Activated CD8-positive, alpha-beta memory T cell treated with anti-CD3 and anti-CD28 coated beads for 24 hours (primary cell): ENCODE measurements around the gene KDM3B.

Experiments
- DNase-seq: peaks from one replicate; pipeline ENCODE4 v3.0.0-alpha.2; 2020

KDM3B gene

DNA sequence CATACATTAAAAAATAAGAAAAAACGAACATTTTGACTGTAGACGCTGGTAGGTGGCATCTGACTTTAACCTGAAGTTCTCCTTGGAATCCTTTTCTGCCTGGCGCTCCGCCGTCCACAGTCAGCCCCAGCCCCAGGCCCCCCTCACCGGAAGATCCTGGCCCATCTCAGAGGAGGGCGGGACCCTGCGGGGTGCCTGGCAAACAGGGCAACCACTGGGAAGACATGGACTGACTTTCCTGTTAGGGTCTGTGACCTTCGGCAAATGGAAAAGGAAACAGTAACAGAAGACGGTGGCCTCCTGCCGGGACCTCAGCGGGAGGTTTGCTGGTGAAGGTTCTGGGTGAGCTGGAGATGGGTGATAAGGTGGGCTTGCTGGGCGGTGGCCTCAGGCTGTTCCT lies 101.1 kb downstream of the KDM3B start:
- DNase-seq = no peak

DNA sequence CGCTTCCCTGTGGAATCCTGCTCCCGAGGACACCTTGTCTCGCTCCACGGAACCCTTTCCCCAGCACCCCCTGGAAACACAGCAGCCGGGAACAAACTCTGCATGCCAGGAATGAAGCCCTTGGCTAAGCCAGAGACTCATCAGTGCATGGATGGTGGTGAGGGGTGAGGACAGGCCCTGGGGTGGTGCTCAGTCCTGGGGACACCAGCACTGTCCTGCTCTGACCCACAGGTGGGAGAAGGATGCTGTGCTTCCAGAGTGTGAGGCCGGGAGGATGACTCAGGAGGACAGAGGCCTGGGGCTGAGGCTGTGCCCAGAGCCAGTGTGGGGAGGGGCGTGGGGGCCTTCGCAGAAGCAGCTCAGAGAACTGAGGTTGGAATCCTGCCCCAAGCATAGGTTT lies 101.6 kb downstream of the KDM3B start:
- DNase-seq = no peak

DNA sequence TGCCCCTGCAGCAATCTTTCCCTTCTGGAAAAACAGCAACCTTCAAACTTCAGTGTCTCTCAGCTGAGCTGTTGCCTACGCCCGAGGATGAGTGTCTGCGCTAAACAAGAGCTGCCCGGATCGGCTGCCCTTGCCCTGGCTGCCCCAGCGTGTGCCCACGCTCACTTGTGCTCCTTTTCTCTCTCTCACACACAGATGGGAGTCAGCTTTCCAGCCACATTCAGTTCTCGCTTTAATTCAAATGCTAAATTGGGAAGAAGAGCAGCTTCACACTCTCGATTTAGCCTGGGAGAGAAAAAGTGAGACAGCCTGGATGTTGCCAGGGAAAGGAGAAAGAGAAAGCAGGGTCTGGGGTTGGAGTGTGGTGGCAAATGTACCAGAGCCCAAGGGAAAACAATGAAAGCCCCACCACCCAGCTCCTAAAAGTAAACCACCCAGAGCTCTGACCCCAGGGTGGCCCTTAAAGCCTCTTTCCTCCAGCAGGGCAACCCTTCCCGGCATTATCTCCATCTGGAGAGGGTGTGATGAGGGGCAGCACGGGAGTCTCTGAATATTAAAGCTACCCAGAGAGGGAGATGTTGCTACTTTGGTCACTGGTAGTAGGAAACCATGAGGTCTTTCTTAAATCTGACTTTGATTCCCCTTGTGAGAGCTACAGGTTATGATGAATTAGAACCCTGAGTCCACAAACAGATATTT lies 102.9 kb downstream of the KDM3B start:
- no peak for DNase-seq

DNA sequence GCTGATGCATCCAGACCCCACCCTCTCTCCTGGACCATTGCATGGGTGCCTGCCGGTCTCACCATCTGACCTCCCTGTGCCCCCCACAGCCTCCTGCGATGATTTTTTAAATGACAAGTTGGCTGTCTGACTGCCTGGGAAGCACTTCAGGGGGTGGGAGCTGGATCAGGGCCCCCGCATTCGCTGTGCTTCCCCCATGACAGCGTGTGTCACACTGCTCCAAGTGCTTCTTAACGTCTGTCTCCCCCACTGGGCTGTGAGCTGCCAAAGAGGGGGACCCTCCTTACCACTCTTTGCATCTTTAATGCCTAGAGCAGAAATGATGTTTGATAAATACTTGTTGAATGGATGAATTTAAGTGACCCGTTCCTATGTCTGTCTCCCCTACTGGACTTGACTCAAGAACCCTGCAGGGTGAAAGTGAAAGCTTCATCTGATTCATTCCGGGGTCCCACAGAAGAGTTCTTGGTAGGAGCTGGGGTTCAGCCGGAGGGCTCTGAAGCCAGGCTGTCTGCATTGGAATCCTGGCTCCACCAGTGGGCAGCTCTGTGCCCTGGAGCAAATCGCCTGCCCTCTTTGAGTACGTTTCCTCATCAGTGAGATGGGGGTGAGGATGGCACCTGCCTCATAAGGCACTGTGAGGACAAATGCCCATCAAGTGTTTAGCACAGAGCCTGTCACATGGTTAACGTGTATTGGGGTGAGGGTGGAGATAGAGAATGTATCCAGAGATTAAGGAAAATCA lies 105.2 kb downstream of the KDM3B start:
- no peak for DNase-seq

DNA sequence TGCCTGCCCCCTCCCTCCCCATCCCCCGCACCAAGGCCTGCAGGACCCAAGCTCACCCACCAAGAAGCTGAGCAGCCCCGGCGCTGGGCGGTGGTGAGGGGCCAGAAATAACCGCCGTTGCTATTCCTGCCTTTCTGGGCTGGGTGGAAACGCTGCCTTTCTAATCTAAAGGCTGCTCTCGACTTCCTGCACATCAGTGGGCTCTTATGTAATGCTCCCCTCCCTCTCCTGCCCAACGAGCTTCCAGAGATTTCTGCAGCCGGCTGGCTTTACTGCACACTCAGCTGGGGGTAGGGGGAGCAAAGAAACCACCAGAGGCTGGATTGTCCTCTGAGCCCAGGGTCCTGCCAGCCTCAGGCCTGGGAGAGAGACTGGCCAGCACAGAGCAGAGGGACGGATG lies 105.9 kb downstream of the KDM3B start:
- DNase-seq = no peak

DNA sequence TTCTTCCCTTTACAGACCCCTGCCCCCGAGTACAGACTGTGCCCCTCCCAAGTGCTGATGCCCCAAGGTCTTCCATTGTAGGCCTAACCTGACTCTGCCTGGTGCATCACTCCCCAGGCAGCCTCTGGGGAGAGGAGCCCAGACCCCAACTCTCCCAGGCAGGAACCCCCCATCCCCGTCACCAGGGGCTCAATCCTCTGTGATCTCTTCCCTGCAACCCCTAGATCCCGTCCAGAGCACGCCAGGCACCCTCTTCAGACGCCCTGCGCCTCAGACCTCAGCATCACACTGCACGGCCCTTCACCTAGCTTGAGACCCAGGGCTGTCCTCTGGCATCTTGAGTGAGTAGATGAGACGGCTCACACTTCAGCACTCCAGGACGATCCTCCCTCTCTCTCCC lies 106.4 kb downstream of the KDM3B start:
- no peak for DNase-seq

DNA sequence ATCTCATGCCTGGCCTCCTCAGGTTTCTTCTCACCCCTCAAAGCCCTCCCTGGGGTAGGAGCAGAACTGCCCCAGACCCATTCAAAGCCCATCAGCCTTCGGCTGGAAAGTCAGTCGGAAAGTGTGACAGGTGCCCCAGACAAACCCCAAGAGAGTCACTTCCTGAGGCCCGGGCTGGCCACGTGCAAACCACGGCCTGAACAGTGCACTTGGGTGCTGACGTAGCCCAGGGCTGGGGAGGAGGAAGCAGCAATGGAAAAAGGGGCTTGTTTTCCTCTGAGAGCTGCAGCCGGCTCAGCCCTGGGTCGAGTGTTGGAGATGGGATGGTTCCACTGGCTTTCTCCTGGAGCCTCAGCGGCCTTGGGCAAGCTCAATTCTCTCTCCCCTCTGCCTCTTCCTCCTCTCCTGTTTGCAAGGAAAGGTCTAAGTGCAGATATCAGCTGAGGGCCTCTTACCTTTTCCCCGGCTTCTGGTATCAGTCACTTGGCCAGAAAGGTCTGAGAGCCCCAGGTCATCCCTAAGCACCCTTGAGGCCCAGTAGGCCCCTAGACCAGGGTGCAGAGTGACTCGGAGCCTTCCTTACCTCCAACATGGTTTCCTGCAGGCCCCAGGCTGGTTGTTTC lies 106.9 kb downstream of the KDM3B start:
- DNase-seq = peak; percentile 90

DNA sequence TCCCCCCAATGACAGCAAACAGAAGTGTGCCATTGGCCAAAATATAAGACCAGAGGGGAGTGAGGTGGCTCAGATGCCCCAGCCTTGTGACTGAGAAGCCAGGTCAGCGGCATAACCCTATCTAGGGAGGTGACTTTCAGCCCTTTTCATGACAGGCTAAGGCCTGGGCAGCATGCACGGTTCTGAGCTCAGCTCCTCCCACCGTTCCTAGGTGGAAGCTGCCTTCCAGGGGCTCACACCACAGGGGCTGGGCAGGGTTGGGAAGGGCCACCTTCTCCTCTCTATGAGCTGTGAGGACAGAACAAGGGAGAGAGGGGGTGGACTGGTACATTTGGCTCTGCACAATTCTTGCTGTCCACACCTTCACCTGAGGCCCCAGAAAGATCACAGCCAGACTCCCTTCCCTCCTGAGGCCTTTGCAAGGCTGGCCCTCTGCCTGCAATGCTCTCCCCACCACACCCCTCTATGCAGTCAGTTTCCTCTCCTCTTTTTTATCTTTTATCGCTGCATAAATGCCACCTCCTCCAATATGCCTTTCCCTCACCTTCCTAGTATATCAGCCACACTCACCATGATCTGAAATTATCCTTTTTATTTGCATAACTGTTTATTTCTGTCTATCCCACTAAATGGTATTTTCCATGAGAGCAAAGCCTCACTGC lies 107.7 kb downstream of the KDM3B start:
- DNase-seq = no peak

DNA sequence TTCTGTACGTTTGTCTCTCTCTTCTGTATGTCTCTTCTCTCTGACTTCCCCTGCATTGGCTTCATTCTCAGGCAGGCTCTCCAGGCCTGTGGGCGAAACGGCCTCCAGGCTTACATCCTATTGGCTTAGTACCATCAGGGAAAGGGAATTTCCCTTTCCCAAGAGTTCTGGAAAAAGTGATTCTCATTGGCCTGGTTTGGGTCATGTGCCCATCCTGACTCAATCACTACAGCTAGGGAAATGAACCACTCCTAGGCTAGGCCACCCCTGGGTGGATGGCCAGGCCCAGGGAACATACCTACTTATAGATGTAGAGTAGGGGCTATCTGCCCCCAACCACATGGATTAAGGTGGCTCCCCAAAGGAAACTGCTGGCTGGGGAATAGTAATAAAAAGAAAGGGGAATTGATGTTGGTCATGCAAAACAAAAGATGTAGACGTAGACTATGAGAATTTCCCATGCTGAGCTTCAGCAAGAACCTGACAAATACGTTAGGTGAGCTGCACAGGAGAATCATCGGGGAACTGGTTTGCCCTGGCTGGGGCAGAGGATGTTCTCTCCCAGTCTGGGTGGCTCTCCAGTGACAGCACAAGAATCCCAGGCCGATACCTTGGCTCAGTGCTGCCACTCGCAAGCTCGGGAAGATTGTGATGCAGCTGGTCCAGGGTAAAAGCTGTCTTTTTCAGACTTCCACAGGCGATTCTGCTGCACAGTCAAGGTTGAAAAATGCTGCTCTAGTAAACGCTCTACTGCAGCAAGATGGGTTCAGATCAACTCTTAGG lies 109.0 kb downstream of the KDM3B start:
- DNase-seq = no peak

DNA sequence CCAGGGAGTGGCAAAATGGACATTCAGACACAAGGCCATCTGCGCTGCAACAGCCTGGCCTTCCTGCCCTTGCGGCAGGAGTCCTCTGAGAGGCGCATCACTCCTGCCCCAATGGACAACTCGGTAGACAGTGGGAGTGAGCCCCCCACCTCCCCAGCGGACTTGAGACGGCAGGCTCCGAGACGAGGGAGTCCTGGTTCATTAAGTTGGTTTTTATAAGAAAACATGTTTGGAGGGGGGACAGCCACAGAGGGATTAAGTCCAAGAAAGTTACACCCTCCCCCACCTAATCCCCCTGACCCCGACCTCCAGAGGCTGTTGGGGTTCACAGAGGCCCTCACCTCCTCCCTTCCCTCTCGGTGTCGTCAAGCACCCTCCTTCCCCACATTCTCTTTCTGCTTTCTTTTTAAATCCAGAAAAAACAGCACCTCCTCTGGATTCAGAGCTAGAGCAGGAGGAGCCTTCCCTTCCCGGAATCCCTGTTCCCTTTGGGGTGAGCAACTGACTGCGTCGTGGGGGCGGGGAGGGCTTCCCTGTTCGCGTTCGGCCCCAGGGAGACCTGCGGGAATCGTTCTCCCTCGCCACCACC lies 111.0 kb downstream of the KDM3B start:
- no peak for DNase-seq

DNA sequence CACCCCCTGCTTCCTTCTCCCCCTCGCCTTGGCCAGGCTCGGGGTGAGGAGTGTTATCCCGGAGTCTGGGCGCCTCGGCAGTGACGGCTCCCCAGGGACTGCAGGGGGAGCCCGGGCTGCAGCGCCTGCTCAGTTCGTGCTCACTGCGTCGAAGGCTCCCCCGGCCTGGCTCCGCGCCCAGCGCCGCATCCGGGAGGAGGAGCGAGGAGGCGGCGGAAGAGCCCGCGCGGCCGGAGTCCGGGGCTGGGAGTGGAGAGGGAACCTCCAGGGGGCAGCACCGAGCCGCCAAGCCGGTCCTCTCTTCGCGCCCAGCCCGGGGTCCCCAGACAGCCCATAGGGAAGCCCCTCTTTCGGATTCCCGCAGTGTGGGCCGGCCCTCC lies 111.5 kb downstream of the KDM3B start:
- peak; percentile 97 for DNase-seq

DNA sequence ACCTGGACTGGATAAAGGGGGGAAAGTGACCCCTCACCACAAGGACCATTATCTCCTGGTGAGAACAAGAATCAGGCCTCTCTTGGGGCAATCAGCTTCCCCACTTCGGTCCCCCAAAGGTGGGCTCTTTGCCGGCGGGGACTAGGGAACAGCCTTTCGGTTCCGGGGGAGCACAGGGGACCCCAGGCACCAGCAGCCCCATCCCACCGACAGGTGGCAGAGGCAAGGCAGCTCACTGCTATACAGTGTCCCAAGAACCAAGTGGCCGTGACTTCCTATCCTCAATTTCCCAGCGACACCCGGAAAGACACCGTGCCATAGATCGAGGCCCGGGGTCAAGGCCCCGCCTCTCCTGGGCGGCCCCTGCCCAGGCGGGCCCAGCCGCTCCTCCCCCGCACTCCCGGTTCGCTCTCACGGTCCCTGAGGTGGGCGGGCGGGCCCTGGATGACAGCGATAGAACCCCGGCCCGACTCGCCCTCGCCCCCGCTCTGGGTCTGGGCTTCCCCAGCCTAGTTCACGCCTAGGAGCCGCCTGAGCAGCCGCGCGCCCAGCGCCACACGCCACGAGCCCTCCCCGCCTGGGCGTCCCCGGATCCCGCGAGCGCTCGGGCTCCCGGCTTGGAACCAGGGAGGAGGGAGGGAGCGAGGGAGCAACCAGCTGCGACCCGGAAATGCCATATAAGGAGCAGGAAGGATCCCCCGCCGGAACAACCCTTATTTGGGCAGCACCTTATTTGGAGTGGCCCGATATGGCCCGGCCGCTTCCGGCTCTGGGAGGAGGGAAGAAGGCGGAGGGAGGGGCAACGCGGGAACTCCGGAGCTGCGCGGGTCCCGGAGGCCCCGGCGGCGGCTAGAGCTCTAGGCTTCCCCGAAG lies 112.1 kb downstream of the KDM3B start:
- peak; percentile 99 for DNase-seq

DNA sequence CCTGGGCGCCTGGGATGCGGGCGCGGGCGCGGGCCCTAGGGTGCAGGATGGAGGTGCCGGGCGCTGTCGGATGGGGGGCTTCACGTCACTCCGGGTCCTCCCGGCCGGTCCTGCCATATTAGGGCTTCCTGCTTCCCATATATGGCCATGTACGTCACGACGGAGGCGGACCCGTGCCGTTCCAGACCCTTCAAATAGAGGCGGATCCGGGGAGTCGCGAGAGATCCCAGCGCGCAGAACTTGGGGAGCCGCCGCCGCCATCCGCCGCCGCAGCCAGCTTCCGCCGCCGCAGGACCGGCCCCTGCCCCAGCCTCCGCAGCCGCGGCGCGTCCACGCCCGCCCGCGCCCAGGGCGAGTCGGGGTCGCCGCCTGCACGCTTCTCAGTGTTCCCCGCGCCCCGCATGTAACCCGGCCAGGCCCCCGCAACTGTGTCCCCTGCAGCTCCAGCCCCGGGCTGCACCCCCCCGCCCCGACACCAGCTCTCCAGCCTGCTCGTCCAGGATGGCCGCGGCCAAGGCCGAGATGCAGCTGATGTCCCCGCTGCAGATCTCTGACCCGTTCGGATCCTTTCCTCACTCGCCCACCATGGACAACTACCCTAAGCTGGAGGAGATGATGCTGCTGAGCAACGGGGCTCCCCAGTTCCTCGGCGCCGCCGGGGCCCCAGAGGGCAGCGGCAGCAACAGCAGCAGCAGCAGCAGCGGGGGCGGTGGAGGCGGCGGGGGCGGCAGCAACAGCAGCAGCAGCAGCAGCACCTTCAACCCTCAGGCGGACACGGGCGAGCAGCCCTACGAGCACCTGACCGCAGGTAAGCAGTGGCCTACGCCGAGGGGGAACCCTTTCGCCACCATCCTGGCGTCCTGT lies 113.0 kb downstream of the KDM3B start, which contains the start of gene EGR1:
TSS of gene EGR1 (plus strand) at position 219 of the 864 bp plus-strand sequence. CDS start at position 502, 283 bp downstream.
- DNase-seq = peak; percentile 98

DNA sequence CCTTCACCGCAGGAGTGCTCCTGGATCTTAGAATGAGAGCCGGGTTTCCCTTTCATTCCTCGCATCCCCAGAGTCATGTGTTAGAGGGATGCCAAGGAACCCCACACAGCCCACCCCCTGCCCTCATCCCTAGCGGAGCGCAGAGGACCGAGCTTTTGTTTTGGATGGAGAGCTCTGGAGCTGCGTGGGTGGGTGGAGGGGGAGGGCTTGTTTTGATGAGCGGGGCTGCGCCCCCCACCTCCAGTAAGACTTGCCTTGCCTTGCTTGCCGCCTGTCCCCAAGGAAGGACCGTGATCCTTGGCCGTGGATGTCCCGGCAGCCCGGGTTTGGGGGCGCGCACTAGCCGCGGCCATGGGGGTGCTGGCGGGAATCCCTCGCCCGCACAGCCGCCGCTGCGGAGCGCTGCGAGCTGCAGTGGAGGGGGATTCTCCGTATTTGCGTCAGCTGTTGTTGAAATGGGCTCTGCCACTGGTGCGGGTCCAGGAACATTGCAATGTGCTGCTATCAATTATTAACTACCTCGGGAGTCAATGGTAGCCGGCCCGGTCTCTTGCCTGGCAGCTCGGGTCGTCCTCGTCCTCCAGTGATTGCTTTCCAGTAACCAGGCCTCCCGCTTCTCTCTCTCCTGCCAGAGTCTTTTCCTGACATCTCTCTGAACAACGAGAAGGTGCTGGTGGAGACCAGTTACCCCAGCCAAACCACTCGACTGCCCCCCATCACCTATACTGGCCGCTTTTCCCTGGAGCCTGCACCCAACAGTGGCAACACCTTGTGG lies 113.8 kb downstream of the KDM3B start:
- peak; percentile 71 for DNase-seq

DNA sequence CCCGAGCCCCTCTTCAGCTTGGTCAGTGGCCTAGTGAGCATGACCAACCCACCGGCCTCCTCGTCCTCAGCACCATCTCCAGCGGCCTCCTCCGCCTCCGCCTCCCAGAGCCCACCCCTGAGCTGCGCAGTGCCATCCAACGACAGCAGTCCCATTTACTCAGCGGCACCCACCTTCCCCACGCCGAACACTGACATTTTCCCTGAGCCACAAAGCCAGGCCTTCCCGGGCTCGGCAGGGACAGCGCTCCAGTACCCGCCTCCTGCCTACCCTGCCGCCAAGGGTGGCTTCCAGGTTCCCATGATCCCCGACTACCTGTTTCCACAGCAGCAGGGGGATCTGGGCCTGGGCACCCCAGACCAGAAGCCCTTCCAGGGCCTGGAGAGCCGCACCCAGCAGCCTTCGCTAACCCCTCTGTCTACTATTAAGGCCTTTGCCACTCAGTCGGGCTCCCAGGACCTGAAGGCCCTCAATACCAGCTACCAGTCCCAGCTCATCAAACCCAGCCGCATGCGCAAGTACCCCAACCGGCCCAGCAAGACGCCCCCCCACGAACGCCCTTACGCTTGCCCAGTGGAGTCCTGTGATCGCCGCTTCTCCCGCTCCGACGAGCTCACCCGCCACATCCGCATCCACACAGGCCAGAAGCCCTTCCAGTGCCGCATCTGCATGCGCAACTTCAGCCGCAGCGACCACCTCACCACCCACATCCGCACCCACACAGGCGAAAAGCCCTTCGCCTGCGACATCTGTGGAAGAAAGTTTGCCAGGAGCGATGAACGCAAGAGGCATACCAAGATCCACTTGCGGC lies 114.6 kb downstream of the KDM3B start:
- DNase-seq = no peak

DNA sequence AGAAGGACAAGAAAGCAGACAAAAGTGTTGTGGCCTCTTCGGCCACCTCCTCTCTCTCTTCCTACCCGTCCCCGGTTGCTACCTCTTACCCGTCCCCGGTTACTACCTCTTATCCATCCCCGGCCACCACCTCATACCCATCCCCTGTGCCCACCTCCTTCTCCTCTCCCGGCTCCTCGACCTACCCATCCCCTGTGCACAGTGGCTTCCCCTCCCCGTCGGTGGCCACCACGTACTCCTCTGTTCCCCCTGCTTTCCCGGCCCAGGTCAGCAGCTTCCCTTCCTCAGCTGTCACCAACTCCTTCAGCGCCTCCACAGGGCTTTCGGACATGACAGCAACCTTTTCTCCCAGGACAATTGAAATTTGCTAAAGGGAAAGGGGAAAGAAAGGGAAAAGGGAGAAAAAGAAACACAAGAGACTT lies 115.2 kb downstream of the KDM3B start:
- DNase-seq = no peak

DNA sequence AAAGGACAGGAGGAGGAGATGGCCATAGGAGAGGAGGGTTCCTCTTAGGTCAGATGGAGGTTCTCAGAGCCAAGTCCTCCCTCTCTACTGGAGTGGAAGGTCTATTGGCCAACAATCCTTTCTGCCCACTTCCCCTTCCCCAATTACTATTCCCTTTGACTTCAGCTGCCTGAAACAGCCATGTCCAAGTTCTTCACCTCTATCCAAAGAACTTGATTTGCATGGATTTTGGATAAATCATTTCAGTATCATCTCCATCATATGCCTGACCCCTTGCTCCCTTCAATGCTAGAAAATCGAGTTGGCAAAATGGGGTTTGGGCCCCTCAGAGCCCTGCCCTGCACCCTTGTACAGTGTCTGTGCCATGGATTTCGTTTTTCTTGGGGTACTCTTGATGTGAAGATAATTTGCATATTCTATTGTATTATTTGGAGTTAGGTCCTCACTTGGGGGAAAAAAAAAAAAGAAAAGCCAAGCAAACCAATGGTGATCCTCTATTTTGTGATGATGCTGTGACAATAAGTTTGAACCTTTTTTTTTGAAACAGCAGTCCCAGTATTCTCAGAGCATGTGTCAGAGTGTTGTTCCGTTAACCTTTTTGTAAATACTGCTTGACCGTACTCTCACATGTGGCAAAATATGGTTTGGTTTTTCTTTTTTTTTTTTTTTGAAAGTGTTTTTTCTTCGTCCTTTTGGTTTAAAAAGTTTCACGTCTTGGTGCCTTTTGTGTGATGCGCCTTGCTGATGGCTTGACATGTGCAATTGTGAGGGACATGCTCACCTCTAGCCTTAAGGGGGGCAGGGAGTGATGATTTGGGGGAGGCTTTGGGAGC lies 115.9 kb downstream of the KDM3B start:
- DNase-seq = no peak
